CD4-positive, alpha-beta T cell (primary cell): ENCODE data around the gene CLSTN2. TPM values are rescaled to one million over a fixed set of nuclear protein-coding genes. Genes with fewer than 3 reads are reported as not detected.

ENCODE experiments used
- ATAC-seq: fragments of 200-7000 bp; cut with Tn5 transposase; one replicate; pipeline ENCODE4 v1.10.0; 2022; ENCODE audit warnings: mild to moderate bottlenecking; ENCODE audit not compliant: poor library complexity
- CTCF ChIA-PET: fragments of 350-600 bp; sonication (Branson Sonifier 250); formaldehyde crosslinking; loops from one replicate; lab custom pipeline; 2021; ENCODE audit warnings: antibody characterized with exemption, inconsistent platforms; lab: Charles Lee
- POLR2A ChIA-PET: fragments of 350-600 bp; sonication (Branson Sonifier 250); formaldehyde crosslinking; loops from one replicate; lab custom pipeline; 2021; ENCODE audit warnings: antibody characterized with exemption, inconsistent platforms; lab: Charles Lee
- DNase-seq, 14 experiments: peaks; one replicate each; pipeline ENCODE4 v3.0.0-alpha.2; 2013 to 2020; ENCODE audit warnings: mixed read lengths in 2 of 14
- H3K27ac ChIP-seq, 2 donors: one replicate each; pipeline versions ENCODE4 v1.5.1 to v1.7.0; 2013; ENCODE audit warnings: low read length in 2 of 2, low read depth in 1 of 2, mild to moderate bottlenecking in 1 of 2
- H3K27me3 ChIP-seq, 2 experiments: 1 replicate in 1 of 2; 2 replicates in 1 of 2; pipeline versions ENCODE4 v1.6.1 to v1.7.0; 2013; ENCODE audit warnings: low read length in 2 of 2, control low read depth in 1 of 2, mild to moderate bottlenecking in 1 of 2, moderate library complexity in 1 of 2; ENCODE audit not compliant: insufficient read depth in 2 of 2, control insufficient read depth in 1 of 2
- H3K36me3 ChIP-seq: one replicate; pipeline ENCODE4 v1.6.1; 2013; ENCODE audit warnings: low read length, control low read depth; ENCODE audit not compliant: insufficient read depth
- H3K4me1 ChIP-seq: one replicate; pipeline ENCODE4 v1.6.1; 2013; ENCODE audit warnings: low read length, control low read depth; ENCODE audit not compliant: insufficient read depth
- H3K4me3 ChIP-seq: one replicate; pipeline ENCODE4 v1.5.1; 2013; ENCODE audit warnings: mild to moderate bottlenecking, low read length, moderate library complexity
- H3K9me3 ChIP-seq, 2 experiments: 1 replicate in 1 of 2; 2 replicates in 1 of 2; pipeline versions ENCODE4 v1.6.1 to v1.7.0; 2013; ENCODE audit warnings: low read length in 2 of 2, mild to moderate bottlenecking in 2 of 2, control low read depth in 1 of 2, moderate library complexity in 1 of 2; ENCODE audit not compliant: control insufficient read depth in 1 of 2, insufficient read depth in 1 of 2
- H3K27ac Mint-ChIP-seq: one replicate; pipeline ENCODE4 v1.8.0; 2020; ENCODE audit warnings: mixed read lengths
- H3K27me3 Mint-ChIP-seq: one replicate; pipeline ENCODE4 v1.8.0; 2021; ENCODE audit warnings: mixed read lengths
- H3K36me3 Mint-ChIP-seq: one replicate; pipeline ENCODE4 v1.8.0; 2021; ENCODE audit warnings: low read depth, mixed read lengths
- H3K4me1 Mint-ChIP-seq: one replicate; pipeline ENCODE4 v1.8.0; 2021; ENCODE audit warnings: low read depth, mixed read lengths
- H3K4me3 Mint-ChIP-seq: one replicate; pipeline ENCODE4 v1.8.0; 2020; ENCODE audit warnings: mild to moderate bottlenecking, mixed read lengths
- H3K9me3 Mint-ChIP-seq: one replicate; pipeline ENCODE4 v1.8.0; 2020; ENCODE audit warnings: mixed read lengths
- intact Hi-C, 2 experiments: fragments of 100-400 bp; cut with DNase I in 1 of 2; cut with micrococcal nuclease in 1 of 2; formaldehyde crosslinking; loops; one replicate each; pipeline versions ENCODE4 v1.15.1 to v1.9.0; 2023 to 2025; cut with DNase I, micrococcal nuclease
- total RNA-seq, 174 experiments: library from RNA in 2 of 174; stranded (reverse) in 2 of 174; gene quantifications; one replicate each; pipeline ENCODE4 v1.2.3 and lab custom pipeline; 2021 to 2026
- TF ChIP-seq, protein P1 (sequence below): fragments of 200-600 bp; IDR thresholded peaks from one replicate; pipeline ENCODE4 v1.8.0; 2022; ENCODE audit warnings: antibody characterized with exemption, mild to moderate bottlenecking

CLSTN2 gene
- total RNA-seq, 2 experiments from 2014 or later: not detected

- ChIA-PET CTCF (no interaction called here), POLR2A (no interaction called here)
- ATAC-seq: no peak
Measured at GRCh38 chr3:140176526-140176925, 241.5 kb downstream of the CLSTN2 start.

DNA sequence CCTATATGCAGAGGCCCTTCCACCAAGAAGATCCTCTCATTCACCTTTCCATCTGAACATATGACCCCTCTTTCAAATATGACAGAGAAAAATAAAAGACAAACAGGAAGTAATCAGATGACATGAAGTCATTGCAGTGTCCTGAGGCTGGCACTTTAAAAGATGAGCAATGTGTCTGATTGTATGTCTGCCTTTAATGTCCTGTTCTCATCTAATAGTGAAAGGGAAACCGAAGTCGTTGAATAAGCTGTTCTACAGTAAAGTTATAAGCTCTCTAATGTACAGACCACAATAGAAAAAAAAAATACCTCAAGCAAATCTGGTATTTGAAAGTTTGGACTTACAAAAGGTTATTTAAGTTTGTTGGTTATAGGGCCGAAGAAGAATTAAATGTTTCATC is 243.0 kb downstream of the CLSTN2 start:
- CTCF ChIA-PET: interaction anchor here (1.3 kb wide), 1 partner anchor 9 kb away, joined by 3 read pairs; no protein-coding TSS in a partner anchor
- no peak overlapping the region for H3K4me3 Mint-ChIP-seq
- H3K27ac Mint-ChIP-seq: no peak overlapping the region
- Histone ChIP-seq H3K4me1 (no peaks in the 10 kb centered on the region), H3K27ac (no peak overlapping the region), H3K4me3 (no peak overlapping the region), H3K9me3 (peaks cover 0 to 7% of the 10 kb centered on the region in 2 experiments), H3K36me3 (no peaks in the 10 kb centered on the region), H3K27me3 (peaks cover 0 to 6% of the 10 kb centered on the region in 2 experiments)
- TF ChIP-seq, protein P1, sequence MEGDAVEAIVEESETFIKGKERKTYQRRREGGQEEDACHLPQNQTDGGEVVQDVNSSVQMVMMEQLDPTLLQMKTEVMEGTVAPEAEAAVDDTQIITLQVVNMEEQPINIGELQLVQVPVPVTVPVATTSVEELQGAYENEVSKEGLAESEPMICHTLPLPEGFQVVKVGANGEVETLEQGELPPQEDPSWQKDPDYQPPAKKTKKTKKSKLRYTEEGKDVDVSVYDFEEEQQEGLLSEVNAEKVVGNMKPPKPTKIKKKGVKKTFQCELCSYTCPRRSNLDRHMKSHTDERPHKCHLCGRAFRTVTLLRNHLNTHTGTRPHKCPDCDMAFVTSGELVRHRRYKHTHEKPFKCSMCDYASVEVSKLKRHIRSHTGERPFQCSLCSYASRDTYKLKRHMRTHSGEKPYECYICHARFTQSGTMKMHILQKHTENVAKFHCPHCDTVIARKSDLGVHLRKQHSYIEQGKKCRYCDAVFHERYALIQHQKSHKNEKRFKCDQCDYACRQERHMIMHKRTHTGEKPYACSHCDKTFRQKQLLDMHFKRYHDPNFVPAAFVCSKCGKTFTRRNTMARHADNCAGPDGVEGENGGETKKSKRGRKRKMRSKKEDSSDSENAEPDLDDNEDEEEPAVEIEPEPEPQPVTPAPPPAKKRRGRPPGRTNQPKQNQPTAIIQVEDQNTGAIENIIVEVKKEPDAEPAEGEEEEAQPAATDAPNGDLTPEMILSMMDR: no peak
- no peaks in the 10 kb centered on the region for H3K4me1 Mint-ChIP-seq
- intact Hi-C loops: no loop called here
- no peaks in the 10 kb centered on the region for H3K36me3 Mint-ChIP-seq
- DNase-seq (no peak), ATAC-seq (no peak)
- POLR2A ChIA-PET: no interaction called here
- no peaks in the 10 kb centered on the region for H3K9me3 Mint-ChIP-seq
- H3K27me3 Mint-ChIP-seq: peaks cover 5% of the 10 kb centered on the region

More at GRCh38 chr3:140176526-140176925, 241.5 kb downstream of the CLSTN2 start:
- Mint-ChIP-seq H3K9me3 (no peaks in the 10 kb centered on the region), H3K27ac (no peak overlapping the region), H3K27me3 (peaks cover 5% of the 10 kb centered on the region), H3K4me1 (no peaks in the 10 kb centered on the region), H3K4me3 (no peak overlapping the region), H3K36me3 (no peaks in the 10 kb centered on the region)
- H3K4me1 ChIP-seq: no peaks in the 10 kb centered on the region
- no peaks in the 10 kb centered on the region for H3K36me3 ChIP-seq
- peaks cover 0 to 7% of the 10 kb centered on the region in 2 experiments for H3K9me3 ChIP-seq
- no peak overlapping the region for H3K27ac ChIP-seq
- no peak for DNase-seq
- H3K27me3 ChIP-seq: no peaks in the 10 kb centered on the region
- TF ChIP-seq, protein P1: no peak
- intact Hi-C loops: no loop called here
- H3K4me3 ChIP-seq: no peak overlapping the region

GRCh38 chr3:140178482-140178881 is 243.5 kb downstream of the CLSTN2 start:
- Histone ChIP-seq H3K36me3 (no peaks in the 10 kb centered on the region), H3K27ac (no peak overlapping the region), H3K4me1 (no peaks in the 10 kb centered on the region), H3K4me3 (no peak overlapping the region), H3K27me3 (peaks cover 0 to 6% of the 10 kb centered on the region in 2 experiments), H3K9me3 (peaks cover 0 to 3% of the 10 kb centered on the region in 2 experiments)
- intact Hi-C loops: no loop called here
- DNase-seq (no peak), ATAC-seq (no peak)
- H3K36me3 Mint-ChIP-seq: no peaks in the 10 kb centered on the region
- H3K4me1 Mint-ChIP-seq: no peaks in the 10 kb centered on the region
- TF ChIP-seq, protein P1: no peak
- ChIA-PET POLR2A (no interaction called here), CTCF (interaction anchor here (1.3 kb wide), 1 partner anchor 9 kb away, joined by 3 read pairs; no protein-coding TSS in a partner anchor)
- H3K27me3 Mint-ChIP-seq: peaks cover 5% of the 10 kb centered on the region
- H3K27ac Mint-ChIP-seq: no peak overlapping the region
- no peaks in the 10 kb centered on the region for H3K9me3 Mint-ChIP-seq
- H3K4me3 Mint-ChIP-seq: no peak overlapping the region
